ENCODE results near the gene WDR93.
"Not testable (repeated sequence)": the region's sequence is repeated elsewhere in the genome, so short reads cannot be mapped to it uniquely, and the experiment has no call there.

The WDR93 gene

GRCh38 chr15:89680282-89680873 lies 10.2 kb upstream of the WDR93 start:
- DNase-seq (ENCODE audit: low read depth) = peak; percentile 95
- TF ChIP-seq CTCF (conservative IDR thresholded peaks at IDR 0.05; ENCODE audit: control insufficient read depth, insufficient read depth, low read depth, low read length) = no peak
- no peak overlapping the region for H3K4me3 ChIP-seq (ENCODE audit: control insufficient read depth, low read depth, low read length)

GRCh38 chr15:89681146-89681545 lies 9.5 kb upstream of the WDR93 start:
- TF ChIP-seq CTCF (conservative IDR thresholded peaks at IDR 0.05; ENCODE audit: control insufficient read depth, insufficient read depth, low read depth, low read length) = no peak
- no peak overlapping the region for H3K4me3 ChIP-seq (ENCODE audit: control insufficient read depth, low read depth, low read length)
- DNase-seq (ENCODE audit: low read depth) = no peak

GRCh38 chr15:89685995-89686394 lies 4.6 kb upstream of the WDR93 start:
- no peak for TF ChIP-seq CTCF (conservative IDR thresholded peaks at IDR 0.05; ENCODE audit: control insufficient read depth, insufficient read depth, low read depth, low read length)
- DNase-seq (ENCODE audit: low read depth) = no peak
- H3K4me3 ChIP-seq (ENCODE audit: control insufficient read depth, low read depth, low read length) = no peak overlapping the region

GRCh38 chr15:89686522-89686921 lies 4.1 kb upstream of the WDR93 start:
- DNase-seq (ENCODE audit: low read depth) = no peak
- no peak overlapping the region for H3K4me3 ChIP-seq (ENCODE audit: control insufficient read depth, low read depth, low read length)
- TF ChIP-seq CTCF (conservative IDR thresholded peaks at IDR 0.05; ENCODE audit: control insufficient read depth, insufficient read depth, low read depth, low read length) = no peak

- DNase-seq (ENCODE audit: low read depth) = not testable (repeated sequence)
- peak overlapping the region; percentile 93 for H3K4me3 ChIP-seq (ENCODE audit: control insufficient read depth, low read depth, low read length)
Measured at GRCh38 chr15:89689930-89690275, 708 bp upstream of the WDR93 start.

- no peak overlapping the region for H3K4me3 ChIP-seq (ENCODE audit: control insufficient read depth, low read depth, low read length)
- TF ChIP-seq CTCF (conservative IDR thresholded peaks at IDR 0.05; ENCODE audit: control insufficient read depth, insufficient read depth, low read depth, low read length) = no peak
- DNase-seq (ENCODE audit: low read depth) = no peak
Measured at GRCh38 chr15:89693091-89693490, 2.5 kb downstream of the WDR93 start.

GRCh38 chr15:89693696-89694095 lies 3.1 kb downstream of the WDR93 start:
- TF ChIP-seq CTCF (conservative IDR thresholded peaks at IDR 0.05; ENCODE audit: control insufficient read depth, insufficient read depth, low read depth, low read length) = no peak
- no peak overlapping the region for H3K4me3 ChIP-seq (ENCODE audit: control insufficient read depth, low read depth, low read length)
- DNase-seq (ENCODE audit: low read depth) = no peak
